Muscle of leg (tissue), 11 donors: ENCODE results near the gene RABGAP1L. TPM values are rescaled to one million over a fixed set of nuclear protein-coding genes. Genes with fewer than 3 reads are reported as not detected.

Source experiments
- DNase-seq: peaks from one replicate; pipeline ENCODE4 v3.0.0; 2013
- H3K27ac ChIP-seq: one replicate; pipeline ENCODE4 v1.5.1; 2013; ENCODE audit warnings: mild to moderate bottlenecking, low read length, control low read depth
- H3K27me3 ChIP-seq: one replicate; pipeline ENCODE4 v1.6.1; 2013; ENCODE audit warnings: low read length; ENCODE audit not compliant: control insufficient read depth, insufficient read depth
- H3K36me3 ChIP-seq: one replicate; pipeline ENCODE4 v1.6.1; 2013; ENCODE audit warnings: low read length; ENCODE audit not compliant: control insufficient read depth, insufficient read depth
- H3K4me1 ChIP-seq: one replicate; pipeline ENCODE4 v1.6.1; 2013; ENCODE audit warnings: low read length; ENCODE audit not compliant: control insufficient read depth, insufficient read depth
- H3K4me3 ChIP-seq: one replicate; pipeline ENCODE4 v1.5.1; 2013; ENCODE audit warnings: low read length, control low read depth
- H3K9me3 ChIP-seq: replicated peaks from 2 replicates; pipeline ENCODE4 v1.6.1; 2013; ENCODE audit warnings: low read depth, low read length; ENCODE audit not compliant: control insufficient read depth
- WGBS: methylation state at CpG from one replicate; pipeline ENCODE4 v1.1.5; 2013; ENCODE audit warnings: missing lambda C conversion rate; ENCODE audit not compliant: insufficient coverage; 5-methylcytosine and 5-hydroxymethylcytosine counted together
- polyA plus RNA-seq, 8 donors: library from polyadenylated mRNA; unstranded; fragments of 120-200 nt; gene quantifications; one replicate each; pipeline versions ENCODE4 v1.2.1 to v1.2.3, GENCODE V29; 2013; ENCODE audit warnings: inconsistent platforms in 1 of 8, low replicate concordance in 1 of 8; ENCODE audit not compliant: insufficient read length in 8 of 8, insufficient read depth in 1 of 8
- total RNA-seq: library from RNA; stranded (reverse); fragments of 120-200 nt; gene quantifications from one replicate; pipeline ENCODE4 v1.2.4, GENCODE V29; 2013

Gene RABGAP1L
- total and polyA plus RNA-seq, 9 donors: 9.8 to 27.2 (median 11.6) TPM

- Histone ChIP-seq H3K9me3 (no peaks in the 10 kb centered on the region), H3K27ac (no peak overlapping the region), H3K4me3 (no peak overlapping the region), H3K27me3 (no peaks in the 10 kb centered on the region), H3K36me3 (no peaks in the 10 kb centered on the region), H3K4me1 (no peaks in the 10 kb centered on the region)
- DNase-seq: no peak
Observed at GRCh38 chr1:174724219-174724618, 564.9 kb downstream of the RABGAP1L start.

GRCh38 chr1:174726167-174726879, 567.0 kb downstream of the RABGAP1L start:
- no peaks in the 10 kb centered on the region for H3K36me3 ChIP-seq
- no peak overlapping the region for H3K27ac ChIP-seq
- H3K4me3 ChIP-seq: no peak overlapping the region
- no peaks in the 10 kb centered on the region for H3K27me3 ChIP-seq
- H3K9me3 ChIP-seq: no peaks in the 10 kb centered on the region
- WGBS: no CpG with 5 or more reads among the region's 2 CpGs
- DNase-seq: peak; percentile 34
- H3K4me1 ChIP-seq: no peaks in the 10 kb centered on the region

- no peak overlapping the region for H3K27ac ChIP-seq
- DNase-seq: no peak
- H3K9me3 ChIP-seq: no peaks in the 10 kb centered on the region
- WGBS: no CpG with 5 or more reads among the region's 4 CpGs
- H3K36me3 ChIP-seq: no peaks in the 10 kb centered on the region
- H3K4me3 ChIP-seq: no peak overlapping the region
- no peaks in the 10 kb centered on the region for H3K27me3 ChIP-seq
- no peaks in the 10 kb centered on the region for H3K4me1 ChIP-seq
Observed at GRCh38 chr1:174726880-174727585, 567.7 kb downstream of the RABGAP1L start.

- no peak overlapping the region for H3K4me3 ChIP-seq
- no CpG with 5 or more reads among the region's 2 CpGs for WGBS
Observed at GRCh38 chr1:174734270-174734669, 575.0 kb downstream of the RABGAP1L start.

GRCh38 chr1:174736831-174737230, 577.5 kb downstream of the RABGAP1L start:
- no peak overlapping the region for H3K4me3 ChIP-seq
- no peaks in the 10 kb centered on the region for H3K36me3 ChIP-seq
- no peaks in the 10 kb centered on the region for H3K27me3 ChIP-seq
- WGBS: 90% methylated on average over 2 of the region's 2 CpGs
- H3K27ac ChIP-seq: no peak overlapping the region
- no peaks in the 10 kb centered on the region for H3K4me1 ChIP-seq
- no peaks in the 10 kb centered on the region for H3K9me3 ChIP-seq
- no peak for DNase-seq

More at GRCh38 chr1:174734270-174734669, 575.0 kb downstream of the RABGAP1L start:
- no peak for DNase-seq
- Histone ChIP-seq H3K27ac (no peak overlapping the region), H3K36me3 (no peaks in the 10 kb centered on the region), H3K4me1 (no peaks in the 10 kb centered on the region), H3K9me3 (no peaks in the 10 kb centered on the region), H3K27me3 (no peaks in the 10 kb centered on the region)

- Histone ChIP-seq H3K36me3 (no peaks in the 10 kb centered on the region), H3K27me3 (no peaks in the 10 kb centered on the region), H3K4me3 (no peak overlapping the region), H3K4me1 (no peaks in the 10 kb centered on the region), H3K27ac (no peak overlapping the region), H3K9me3 (no peaks in the 10 kb centered on the region)
- no CpG with 5 or more reads among the region's 2 CpGs for WGBS
- no peak for DNase-seq
Observed at GRCh38 chr1:174740249-174740968, 581.1 kb downstream of the RABGAP1L start.

- no peak for DNase-seq
- H3K36me3 ChIP-seq: no peaks in the 10 kb centered on the region
- H3K27me3 ChIP-seq: no peaks in the 10 kb centered on the region
- no peak overlapping the region for H3K4me3 ChIP-seq
- H3K9me3 ChIP-seq: no peaks in the 10 kb centered on the region
- WGBS: 80% methylated on average over 1 of the region's 3 CpGs
- H3K4me1 ChIP-seq: no peaks in the 10 kb centered on the region
- H3K27ac ChIP-seq: no peak overlapping the region
Observed at GRCh38 chr1:174742805-174743653, 583.7 kb downstream of the RABGAP1L start.

- Histone ChIP-seq H3K4me1 (no peaks in the 10 kb centered on the region), H3K27ac (no peak overlapping the region), H3K27me3 (no peaks in the 10 kb centered on the region), H3K9me3 (no peaks in the 10 kb centered on the region), H3K4me3 (no peak overlapping the region), H3K36me3 (no peaks in the 10 kb centered on the region)
- no CpG with 5 or more reads among the region's 4 CpGs for WGBS
- DNase-seq: peak; percentile 55
Observed at GRCh38 chr1:174743654-174744561, 584.6 kb downstream of the RABGAP1L start.

- H3K36me3 ChIP-seq: no peaks in the 10 kb centered on the region
- no peak for DNase-seq
- H3K9me3 ChIP-seq: no peaks in the 10 kb centered on the region
- H3K4me3 ChIP-seq: no peak overlapping the region
- H3K27ac ChIP-seq: no peak overlapping the region
- no CpG with 5 or more reads among the region's 2 CpGs for WGBS
- no peaks in the 10 kb centered on the region for H3K4me1 ChIP-seq
- H3K27me3 ChIP-seq: no peaks in the 10 kb centered on the region
Observed at GRCh38 chr1:174744886-174745285, 585.6 kb downstream of the RABGAP1L start.
